Mesodermal cell (in vitro differentiated cells): ENCODE data around the gene ZNRF3.

ENCODE experiments used
- H3K27ac ChIP-seq: 2 replicates; pipeline ENCODE4 v1.7.0; 2013; ENCODE audit warnings: mild to moderate bottlenecking, low read depth, low read length, moderate library complexity; ENCODE audit not compliant: severe bottlenecking
- H3K36me3 ChIP-seq: 2 replicates; pipeline ENCODE4 v1.7.1; 2013; ENCODE audit warnings: mild to moderate bottlenecking, low read length, moderate library complexity; ENCODE audit not compliant: control insufficient read depth, insufficient read depth
- H3K4me1 ChIP-seq: one replicate; pipeline ENCODE4 v1.7.1; 2013; ENCODE audit warnings: mild to moderate bottlenecking, low read length; ENCODE audit not compliant: insufficient read depth, control insufficient read depth, poor library complexity, severe bottlenecking
- H3K4me3 ChIP-seq: 2 replicates; pipeline ENCODE4 v1.7.0; 2013; ENCODE audit warnings: low read length, control low read depth, mild to moderate bottlenecking; ENCODE audit not compliant: insufficient read depth, poor library complexity, severe bottlenecking; ENCODE audit errors: extremely low read depth
- H3K9me3 ChIP-seq: 2 replicates; pipeline ENCODE4 v1.7.1; 2013; ENCODE audit warnings: mild to moderate bottlenecking, low read length, moderate library complexity; ENCODE audit not compliant: control insufficient read depth
- WGBS, 2 experiments: methylation state at CpG; one replicate each; pipeline ENCODE4 v1.1.5; 2013; ENCODE audit warnings: missing lambda C conversion rate in 2 of 2; ENCODE audit not compliant: insufficient coverage in 2 of 2; 5-methylcytosine and 5-hydroxymethylcytosine counted together

The ZNRF3 gene

GRCh38 chr22:29070490-29070889 lies 187.1 kb downstream of the ZNRF3 start:
- H3K4me3 ChIP-seq: no peak overlapping the region
- H3K9me3 ChIP-seq: no peaks in the 10 kb centered on the region
- 83 to 100% methylated on average over 3 of the region's 4 CpGs for WGBS, 2 experiments
- H3K27ac ChIP-seq: no peak overlapping the region
- no peaks in the 10 kb centered on the region for H3K36me3 ChIP-seq
- peaks cover 5% of the 10 kb centered on the region for H3K4me1 ChIP-seq

- Histone ChIP-seq H3K4me3 (peak overlapping the region; percentile 24), H3K27ac (no peak overlapping the region), H3K4me1 (peaks cover 5% of the 10 kb centered on the region), H3K9me3 (no peaks in the 10 kb centered on the region), H3K36me3 (no peaks in the 10 kb centered on the region)
- 8 to 13% methylated on average over 38 to 47 of the region's 60 CpGs for WGBS, 2 experiments
Measured at GRCh38 chr22:29071261-29072045, 188.1 kb downstream of the ZNRF3 start.

- Histone ChIP-seq H3K4me1 (peaks cover 5% of the 10 kb centered on the region), H3K4me3 (peak overlapping the region; percentile 28), H3K9me3 (no peaks in the 10 kb centered on the region), H3K36me3 (no peaks in the 10 kb centered on the region), H3K27ac (no peak overlapping the region)
- WGBS, 2 experiments: 29% methylated on average over 27 to 36 of the region's 41 CpGs
Measured at GRCh38 chr22:29072193-29072978, 189.0 kb downstream of the ZNRF3 start.

- H3K9me3 ChIP-seq: no peaks in the 10 kb centered on the region
- peaks cover 5% of the 10 kb centered on the region for H3K4me1 ChIP-seq
- WGBS, 2 experiments: 0 to 1% methylated on average over 38 to 58 of the region's 76 CpGs
- H3K36me3 ChIP-seq: no peaks in the 10 kb centered on the region
- no peak within 1 kb of the TSS for H3K27ac ChIP-seq
- H3K4me3 ChIP-seq: peak within 1 kb of the TSS; percentile 60
Measured at GRCh38 chr22:29072979-29073617, 189.7 kb downstream of the ZNRF3 start, which contains the start of gene KREMEN1. TSS of gene KREMEN1 (plus strand) at chr22:29073035. CDS start at chr22:29073131, 96 bp downstream.

GRCh38 chr22:29073618-29074275 lies 190.4 kb downstream of the ZNRF3 start:
- WGBS, 2 experiments: 2 to 5% methylated on average over 36 to 37 of the region's 53 CpGs
- Histone ChIP-seq H3K4me3 (peak overlapping the region; percentile 60), H3K4me1 (peaks cover 5% of the 10 kb centered on the region), H3K36me3 (no peaks in the 10 kb centered on the region), H3K9me3 (no peaks in the 10 kb centered on the region), H3K27ac (no peak overlapping the region)

- 66 to 75% methylated on average over 8 to 9 of the region's 10 CpGs for WGBS, 2 experiments
- H3K9me3 ChIP-seq: no peaks in the 10 kb centered on the region
- no peak overlapping the region for H3K27ac ChIP-seq
- H3K4me1 ChIP-seq: peaks cover 5% of the 10 kb centered on the region
- H3K36me3 ChIP-seq: no peaks in the 10 kb centered on the region
- peak overlapping the region; percentile 60 for H3K4me3 ChIP-seq
Measured at GRCh38 chr22:29074276-29074772, 191.0 kb downstream of the ZNRF3 start.

GRCh38 chr22:29078036-29078868 lies 194.9 kb downstream of the ZNRF3 start:
- no peaks in the 10 kb centered on the region for H3K9me3 ChIP-seq
- peaks cover 5% of the 10 kb centered on the region for H3K4me1 ChIP-seq
- no peak overlapping the region for H3K27ac ChIP-seq
- no peak overlapping the region for H3K4me3 ChIP-seq
- no peaks in the 10 kb centered on the region for H3K36me3 ChIP-seq
- WGBS, 2 experiments: 89 to 100% methylated on average over 4 to 5 of the region's 6 CpGs

GRCh38 chr22:29078869-29079207 lies 195.5 kb downstream of the ZNRF3 start:
- 92 to 100% methylated on average over 2 to 3 of the region's 6 CpGs for WGBS, 2 experiments
- Histone ChIP-seq H3K27ac (no peak overlapping the region), H3K9me3 (no peaks in the 10 kb centered on the region), H3K4me3 (no peak overlapping the region), H3K36me3 (no peaks in the 10 kb centered on the region), H3K4me1 (peaks cover 5% of the 10 kb centered on the region)

- H3K4me3 ChIP-seq: no peak overlapping the region
- no peaks in the 10 kb centered on the region for H3K36me3 ChIP-seq
- WGBS, 2 experiments: 85 to 94% methylated on average over 6 of the region's 8 CpGs
- H3K4me1 ChIP-seq: peaks cover 10% of the 10 kb centered on the region
- no peak overlapping the region for H3K27ac ChIP-seq
- no peaks in the 10 kb centered on the region for H3K9me3 ChIP-seq
Measured at GRCh38 chr22:29079218-29079901, 196.0 kb downstream of the ZNRF3 start.
